ENCODE results near the gene GMDS. TPM values are rescaled to one million over a fixed set of nuclear protein-coding genes. Genes with fewer than 3 reads are reported as not detected.
A peak's percentile ranks its signal among the peaks of the same experiment; 100 is the strongest.

Gene GMDS
- total RNA-seq, 4 donors from 2014 or later, result 9.5 to 32.8 (median 22.4) TPM

DNA sequence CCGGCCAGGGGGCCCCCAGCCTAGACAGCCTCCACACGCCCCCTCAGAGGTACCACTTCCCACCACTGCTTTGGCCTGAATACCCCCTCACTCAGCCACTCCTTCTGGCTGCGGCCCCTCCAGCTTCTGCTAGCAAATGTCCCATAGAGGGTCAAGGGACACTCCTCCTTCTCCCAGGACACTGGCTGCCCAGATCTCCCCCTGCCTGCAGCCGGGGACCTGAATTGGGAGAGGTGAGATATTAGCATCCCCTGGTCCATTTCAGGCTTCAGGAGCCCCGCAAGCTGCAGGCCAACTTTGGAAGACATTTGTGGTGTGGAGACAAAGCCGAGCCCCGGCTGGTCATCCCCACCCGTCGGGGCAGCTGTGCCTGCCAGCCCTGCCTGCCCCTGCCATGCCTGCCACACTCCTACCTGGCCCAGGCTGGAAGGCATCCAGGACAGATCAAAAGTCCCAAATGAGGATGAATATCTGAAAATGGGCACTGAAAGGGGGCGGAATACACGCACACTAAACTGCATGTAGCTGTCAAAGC, 668.2 kb downstream of the GMDS start:
- WGBS, 2 donors, result 90 to 95% methylated on average over 4 to 11 of the region's 11 CpGs
- H3K9me3 ChIP-seq, result no peaks in the 10 kb centered on the region
- TF ChIP-seq, protein P1, sequence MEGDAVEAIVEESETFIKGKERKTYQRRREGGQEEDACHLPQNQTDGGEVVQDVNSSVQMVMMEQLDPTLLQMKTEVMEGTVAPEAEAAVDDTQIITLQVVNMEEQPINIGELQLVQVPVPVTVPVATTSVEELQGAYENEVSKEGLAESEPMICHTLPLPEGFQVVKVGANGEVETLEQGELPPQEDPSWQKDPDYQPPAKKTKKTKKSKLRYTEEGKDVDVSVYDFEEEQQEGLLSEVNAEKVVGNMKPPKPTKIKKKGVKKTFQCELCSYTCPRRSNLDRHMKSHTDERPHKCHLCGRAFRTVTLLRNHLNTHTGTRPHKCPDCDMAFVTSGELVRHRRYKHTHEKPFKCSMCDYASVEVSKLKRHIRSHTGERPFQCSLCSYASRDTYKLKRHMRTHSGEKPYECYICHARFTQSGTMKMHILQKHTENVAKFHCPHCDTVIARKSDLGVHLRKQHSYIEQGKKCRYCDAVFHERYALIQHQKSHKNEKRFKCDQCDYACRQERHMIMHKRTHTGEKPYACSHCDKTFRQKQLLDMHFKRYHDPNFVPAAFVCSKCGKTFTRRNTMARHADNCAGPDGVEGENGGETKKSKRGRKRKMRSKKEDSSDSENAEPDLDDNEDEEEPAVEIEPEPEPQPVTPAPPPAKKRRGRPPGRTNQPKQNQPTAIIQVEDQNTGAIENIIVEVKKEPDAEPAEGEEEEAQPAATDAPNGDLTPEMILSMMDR (IDR thresholded peaks at IDR 0.05), result no peak
- no peak for TF ChIP-seq POLR2A (IDR thresholded peaks at IDR 0.05)
- H3K36me3 ChIP-seq, result no peaks in the 10 kb centered on the region
- H3K27me3 ChIP-seq, result no peaks in the 10 kb centered on the region
- intact Hi-C loops (cut with DNase I), result no loop called here
- H3K4me1 ChIP-seq, result peaks cover 7 to 15% of the 10 kb centered on the region in 2 donors
- no peak for DNase-seq
- H3K4me3 ChIP-seq (replicated peaks in 1 of 3), result no peak overlapping the region
- H3K27ac ChIP-seq, result no peak overlapping the region

DNA sequence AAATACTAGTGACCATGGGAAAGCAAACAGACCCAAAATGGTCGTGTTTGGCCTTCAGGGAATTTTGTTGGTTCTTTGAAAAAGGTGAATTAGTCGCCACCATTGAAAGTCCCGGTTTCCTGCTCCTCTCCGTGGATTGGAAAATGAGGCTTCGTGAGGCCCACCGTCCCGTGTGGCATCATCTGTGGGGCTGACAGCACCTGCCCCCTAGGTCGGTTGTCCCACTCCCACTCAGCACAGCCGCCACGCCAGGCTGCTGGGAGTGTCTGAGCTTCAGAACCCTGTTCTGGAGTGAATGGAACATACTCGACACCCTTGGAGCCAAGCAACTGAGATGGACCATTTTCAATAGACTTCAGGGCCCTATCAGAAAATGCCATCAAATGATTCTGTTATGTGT, 668.7 kb downstream of the GMDS start:
- DNase-seq, result no peak
- WGBS, 2 donors, result 94 to 98% methylated on average over 11 of the region's 11 CpGs
- peaks cover 7 to 15% of the 10 kb centered on the region in 2 donors for H3K4me1 ChIP-seq
- no peak overlapping the region for H3K27ac ChIP-seq
- H3K4me3 ChIP-seq (replicated peaks in 1 of 3), result no peak overlapping the region
- no peaks in the 10 kb centered on the region for H3K36me3 ChIP-seq
- TF ChIP-seq, protein P1 (IDR thresholded peaks at IDR 0.05), result no peak
- TF ChIP-seq POLR2A (IDR thresholded peaks at IDR 0.05), result no peak
- no peaks in the 10 kb centered on the region for H3K27me3 ChIP-seq
- no peaks in the 10 kb centered on the region for H3K9me3 ChIP-seq
- intact Hi-C loops (cut with DNase I), result no loop called here

DNA sequence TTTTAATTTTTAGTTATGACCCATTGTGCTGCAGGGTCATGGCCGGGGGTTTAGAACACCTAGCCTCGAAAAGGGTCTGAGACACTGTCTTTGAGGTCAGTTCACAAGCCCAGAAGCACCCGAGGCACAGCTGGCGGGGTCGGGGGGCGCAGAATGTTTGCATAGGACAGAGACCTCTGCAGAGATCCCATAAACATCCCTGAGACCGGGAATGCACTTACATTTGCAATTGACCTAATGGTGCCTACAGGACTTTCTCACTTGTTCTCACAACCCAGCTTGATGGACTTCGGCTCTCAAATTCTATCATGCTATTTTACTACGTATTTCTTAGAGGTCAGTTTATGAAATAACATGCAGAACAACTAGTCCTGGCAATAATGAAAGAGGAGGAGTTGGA, 669.2 kb downstream of the GMDS start:
- Histone ChIP-seq H3K4me3 (replicated peaks in 1 of 3) (no peak overlapping the region), H3K4me1 (peaks cover 7 to 15% of the 10 kb centered on the region in 2 donors), H3K27me3 (no peaks in the 10 kb centered on the region), H3K9me3 (no peaks in the 10 kb centered on the region), H3K36me3 (no peaks in the 10 kb centered on the region), H3K27ac (peak overlapping the region in 2 of 3 donors; percentile 61 to 62)
- no peak for TF ChIP-seq POLR2A (IDR thresholded peaks at IDR 0.05)
- TF ChIP-seq, protein P1 (IDR thresholded peaks at IDR 0.05), result no peak
- intact Hi-C loops (cut with DNase I), result no loop called here
- WGBS, 2 donors, result 86 to 90% methylated on average over 9 of the region's 9 CpGs
- no peak for DNase-seq

DNA sequence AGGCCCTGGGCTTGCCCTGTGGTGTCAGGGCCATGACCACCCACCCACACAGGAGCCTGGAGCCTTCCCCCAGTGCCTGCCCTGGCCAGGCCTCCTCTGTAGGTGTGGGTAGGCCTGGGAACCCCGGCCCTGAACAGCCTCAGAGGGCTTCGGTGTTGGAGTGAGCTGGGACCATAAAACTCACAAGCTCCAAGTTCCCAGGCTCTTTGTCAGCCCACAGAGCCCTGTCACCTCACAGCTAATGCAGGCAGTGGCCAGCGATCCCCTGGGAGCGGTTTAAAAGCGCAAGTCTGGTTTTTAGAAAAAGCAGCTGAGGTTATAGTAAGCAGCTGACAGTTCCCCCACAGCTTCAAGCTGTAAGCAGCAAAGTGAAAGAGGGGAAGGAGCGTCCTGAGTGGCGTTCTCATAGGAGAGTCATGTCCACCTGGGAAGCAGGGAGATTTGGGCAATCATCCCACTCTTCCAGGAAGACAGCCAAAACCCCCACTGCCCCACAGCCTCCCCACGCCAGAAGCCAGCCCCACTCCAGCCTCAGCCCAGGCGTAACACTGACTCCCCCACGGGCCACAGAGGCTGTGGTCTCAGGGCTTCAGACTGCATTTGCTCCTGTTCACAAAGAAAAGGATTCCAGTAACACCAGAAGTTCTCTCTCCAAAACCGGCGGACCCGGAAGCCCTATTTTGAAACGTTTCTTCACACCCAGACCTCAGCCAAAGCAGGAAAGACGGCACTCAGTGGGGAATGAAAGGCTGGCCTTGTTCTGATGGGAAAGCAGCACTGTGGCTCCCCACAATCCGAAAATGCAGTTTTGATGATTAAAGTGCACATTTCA, 670.0 kb downstream of the GMDS start:
- H3K27ac ChIP-seq, result peak overlapping the region; percentile 61 to 85 (median 62)
- H3K4me3 ChIP-seq (replicated peaks in 1 of 3), result no peak overlapping the region
- TF ChIP-seq, protein P1 (IDR thresholded peaks at IDR 0.05), result no peak
- TF ChIP-seq POLR2A (IDR thresholded peaks at IDR 0.05), result peak in 1 of 2 donors; percentile 17
- intact Hi-C loops (cut with DNase I), result no loop called here
- no peaks in the 10 kb centered on the region for H3K9me3 ChIP-seq
- no peaks in the 10 kb centered on the region for H3K36me3 ChIP-seq
- WGBS, 2 donors, result 21 to 24% methylated on average over 14 to 16 of the region's 16 CpGs
- H3K4me1 ChIP-seq, result peaks cover 7 to 15% of the 10 kb centered on the region in 2 donors
- no peaks in the 10 kb centered on the region for H3K27me3 ChIP-seq
- DNase-seq, result peak; percentile 76 to 78

DNA sequence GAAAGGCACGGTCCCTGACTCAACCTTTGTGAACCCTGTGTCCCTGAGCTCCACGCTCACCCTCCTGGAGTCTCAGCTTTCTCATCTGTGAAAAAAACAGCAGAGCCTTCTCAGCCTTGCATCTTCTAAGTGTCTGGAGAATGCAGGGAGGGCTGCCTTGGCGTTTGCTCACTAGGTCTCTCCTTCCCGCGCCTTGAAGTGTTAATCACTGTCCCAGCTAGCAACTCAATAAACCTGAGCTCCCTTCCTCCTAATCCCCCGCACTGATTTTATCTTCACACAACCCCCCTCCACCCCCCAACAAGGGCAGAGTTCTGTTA, 670.6 kb downstream of the GMDS start:
- Histone ChIP-seq H3K27me3 (no peaks in the 10 kb centered on the region), H3K4me3 (replicated peaks in 1 of 3) (no peak overlapping the region), H3K36me3 (no peaks in the 10 kb centered on the region), H3K4me1 (peaks cover 7 to 15% of the 10 kb centered on the region in 2 donors), H3K27ac (peak overlapping the region; percentile 61 to 85 (median 62)), H3K9me3 (no peaks in the 10 kb centered on the region)
- WGBS, 2 donors, result 59 to 66% methylated on average over 6 of the region's 6 CpGs
- intact Hi-C loops (cut with DNase I), result no loop called here
- TF ChIP-seq, protein P1 (IDR thresholded peaks at IDR 0.05), result no peak
- TF ChIP-seq POLR2A (IDR thresholded peaks at IDR 0.05), result no peak
- DNase-seq, result peak in 1 of 2 donors; percentile 14
